Right atrium auricular region (tissue), 2 donors: ENCODE data around the gene BCL7C. TPM values are rescaled to one million over a fixed set of nuclear protein-coding genes. Genes with fewer than 3 reads are reported as not detected.

Experiments
- DNase-seq: peaks from one replicate; pipeline ENCODE4 v3.0.0-alpha.2; 2019; ENCODE audit warnings: low spot score
- H3K27ac ChIP-seq, 2 donors: fragments of 200-600 bp; sonication (generic); 1 replicate in 1 of 2; 2 replicates in 1 of 2; pipeline ENCODE4 v1.5.1; 2016 to 2019
- H3K27me3 ChIP-seq, 2 donors: fragments of 200-600 bp; sonication (generic); one replicate each; pipeline versions ENCODE4 v1.5.1 to v1.6.0; 2017 to 2019
- H3K36me3 ChIP-seq: fragments of 200-600 bp; sonication (generic); one replicate; pipeline ENCODE4 v1.5.1; 2016
- H3K4me1 ChIP-seq, 2 donors: fragments of 200-600 bp; sonication (generic); one replicate each; pipeline versions ENCODE4 v1.5.1 to v1.6.0; 2017 to 2019
- H3K4me3 ChIP-seq, 2 donors: fragments of 200-600 bp; sonication (generic); 1 replicate in 1 of 2; 2 replicates in 1 of 2; pipeline ENCODE4 v1.5.1; 2017 to 2019; ENCODE audit warnings: mild to moderate bottlenecking in 1 of 2, moderate library complexity in 1 of 2
- H3K9me3 ChIP-seq, 2 donors: fragments of 200-600 bp; sonication (generic); one replicate each; pipeline ENCODE4 v1.5.1; 2019
- total RNA-seq, 2 donors: library from RNA; depleted of rRNA; stranded (reverse); fragments of >200 nt; gene quantifications; one replicate each; pipeline ENCODE4 v1.1.0, GENCODE V29; 2016
- TF ChIP-seq, protein P1 (sequence below), 2 donors: fragments of 200-600 bp; sonication (generic); IDR thresholded peaks; one replicate each; pipeline ENCODE4 v1.5.1; 2019; ENCODE audit warnings: antibody characterized with exemption in 2 of 2

The BCL7C gene
- total RNA-seq, 2 donors from 2014 or later, result 21.1 to 35.1 TPM

DNA sequence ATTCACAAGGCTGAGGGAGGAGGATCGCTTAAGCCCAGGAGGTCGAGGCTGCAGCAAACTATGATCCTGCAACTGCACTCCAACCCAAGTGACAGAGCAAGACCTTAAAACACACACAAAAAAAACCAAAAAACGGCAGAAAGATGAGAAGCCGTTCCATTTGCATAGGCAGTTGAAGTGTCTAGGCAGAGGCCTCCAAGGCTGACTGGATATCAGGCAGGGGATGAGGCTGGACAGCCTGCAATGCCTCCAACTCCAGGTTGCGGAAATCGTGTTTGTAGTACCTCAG, 27.5 kb upstream of the BCL7C start:
- Histone ChIP-seq H3K4me1 (peaks cover 0 to 29% of the 10 kb centered on the region in 2 donors), H3K4me3 (peak overlapping the region; percentile 35 to 85), H3K27ac (peak overlapping the region; percentile 94 to 96), H3K9me3 (no peaks in the 10 kb centered on the region), H3K27me3 (no peaks in the 10 kb centered on the region), H3K36me3 (no peaks in the 10 kb centered on the region)
- no peak for DNase-seq
- TF ChIP-seq, protein P1, sequence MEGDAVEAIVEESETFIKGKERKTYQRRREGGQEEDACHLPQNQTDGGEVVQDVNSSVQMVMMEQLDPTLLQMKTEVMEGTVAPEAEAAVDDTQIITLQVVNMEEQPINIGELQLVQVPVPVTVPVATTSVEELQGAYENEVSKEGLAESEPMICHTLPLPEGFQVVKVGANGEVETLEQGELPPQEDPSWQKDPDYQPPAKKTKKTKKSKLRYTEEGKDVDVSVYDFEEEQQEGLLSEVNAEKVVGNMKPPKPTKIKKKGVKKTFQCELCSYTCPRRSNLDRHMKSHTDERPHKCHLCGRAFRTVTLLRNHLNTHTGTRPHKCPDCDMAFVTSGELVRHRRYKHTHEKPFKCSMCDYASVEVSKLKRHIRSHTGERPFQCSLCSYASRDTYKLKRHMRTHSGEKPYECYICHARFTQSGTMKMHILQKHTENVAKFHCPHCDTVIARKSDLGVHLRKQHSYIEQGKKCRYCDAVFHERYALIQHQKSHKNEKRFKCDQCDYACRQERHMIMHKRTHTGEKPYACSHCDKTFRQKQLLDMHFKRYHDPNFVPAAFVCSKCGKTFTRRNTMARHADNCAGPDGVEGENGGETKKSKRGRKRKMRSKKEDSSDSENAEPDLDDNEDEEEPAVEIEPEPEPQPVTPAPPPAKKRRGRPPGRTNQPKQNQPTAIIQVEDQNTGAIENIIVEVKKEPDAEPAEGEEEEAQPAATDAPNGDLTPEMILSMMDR (IDR thresholded peaks at IDR 0.05), result no peak

DNA sequence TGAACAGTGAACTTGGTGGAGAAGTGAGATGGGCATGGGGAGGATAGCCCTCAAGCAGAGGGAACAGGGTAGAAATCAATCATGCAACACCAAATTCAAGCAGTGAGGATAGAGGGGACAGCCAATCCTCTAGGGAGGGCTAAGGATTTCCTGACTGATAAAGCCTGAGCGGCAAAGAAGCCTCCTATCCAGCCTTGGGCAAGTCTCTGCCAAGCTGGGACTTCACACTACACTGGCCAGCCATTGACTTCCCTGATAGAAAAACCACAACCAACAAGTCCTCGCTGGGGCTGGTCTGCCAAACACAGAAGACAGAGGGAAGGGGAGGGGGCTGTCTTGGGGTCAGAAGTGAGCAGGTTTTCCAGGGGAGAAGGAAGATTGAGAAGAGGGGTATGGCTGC, 27.0 kb upstream of the BCL7C start:
- TF ChIP-seq, protein P1 (IDR thresholded peaks at IDR 0.05), result no peak
- H3K27ac ChIP-seq, result no peak overlapping the region

DNA sequence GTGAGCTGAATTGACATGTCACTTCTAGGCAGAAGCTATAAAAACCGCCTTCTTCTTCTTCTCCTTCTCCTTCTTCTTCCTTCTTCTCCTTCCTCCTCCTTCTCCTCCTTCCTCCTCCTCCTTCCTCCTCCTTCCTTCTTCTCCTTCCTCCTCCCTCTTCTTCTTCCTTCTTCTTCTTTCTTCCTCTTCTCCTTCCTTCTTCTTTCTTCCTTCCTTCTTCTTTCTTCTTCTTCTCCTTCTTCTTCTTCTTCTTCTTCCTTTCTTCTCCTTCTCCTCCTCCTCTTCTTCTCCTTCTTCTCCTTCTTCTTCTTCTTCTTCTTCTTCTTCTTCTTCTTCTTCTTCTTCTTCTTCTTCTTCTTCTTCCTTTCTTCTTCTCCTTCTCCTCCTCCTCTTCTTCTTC, 24.7 kb upstream of the BCL7C start:
- no peak for DNase-seq
- Histone ChIP-seq H3K36me3 (no peaks in the 10 kb centered on the region), H3K27ac (no peak overlapping the region), H3K4me1 (peaks cover 0 to 11% of the 10 kb centered on the region in 2 donors), H3K9me3 (no peaks in the 10 kb centered on the region), H3K4me3 (no peak overlapping the region), H3K27me3 (no peaks in the 10 kb centered on the region)
- TF ChIP-seq, protein P1 (IDR thresholded peaks at IDR 0.05), result no peak

More for the DNA sequence above, 27.0 kb upstream of the BCL7C start:
- Histone ChIP-seq H3K4me3 (no peak overlapping the region), H3K36me3 (no peaks in the 10 kb centered on the region), H3K4me1 (peaks cover 0 to 29% of the 10 kb centered on the region in 2 donors), H3K27me3 (no peaks in the 10 kb centered on the region), H3K9me3 (no peaks in the 10 kb centered on the region)
- no peak for DNase-seq

DNA sequence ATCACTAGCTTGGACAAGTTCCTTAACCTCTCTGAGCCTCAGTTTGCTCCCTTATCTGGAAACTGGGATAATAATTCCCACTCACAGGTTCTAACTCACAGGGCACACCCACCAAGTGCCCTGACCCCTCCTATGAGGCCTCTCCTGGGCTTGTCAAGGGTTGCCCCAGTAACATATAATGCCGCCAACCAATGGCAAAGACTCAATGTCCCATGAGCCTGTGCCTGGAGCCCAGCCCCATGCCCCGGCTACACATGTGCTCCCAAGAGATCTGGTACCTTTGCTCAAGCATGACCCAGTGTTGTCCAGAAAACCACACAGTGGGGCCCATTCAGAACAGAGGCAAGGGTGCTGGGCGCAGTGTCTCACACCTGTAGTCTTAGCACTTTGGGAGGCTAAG, 21.0 kb upstream of the BCL7C start:
- DNase-seq, result no peak
- no peaks in the 10 kb centered on the region for H3K36me3 ChIP-seq
- no peak overlapping the region for H3K4me3 ChIP-seq
- TF ChIP-seq, protein P1 (IDR thresholded peaks at IDR 0.05), result no peak
- no peaks in the 10 kb centered on the region for H3K27me3 ChIP-seq
- H3K27ac ChIP-seq, result no peak overlapping the region
- H3K9me3 ChIP-seq, result no peaks in the 10 kb centered on the region
- H3K4me1 ChIP-seq, result no peaks in the 10 kb centered on the region

DNA sequence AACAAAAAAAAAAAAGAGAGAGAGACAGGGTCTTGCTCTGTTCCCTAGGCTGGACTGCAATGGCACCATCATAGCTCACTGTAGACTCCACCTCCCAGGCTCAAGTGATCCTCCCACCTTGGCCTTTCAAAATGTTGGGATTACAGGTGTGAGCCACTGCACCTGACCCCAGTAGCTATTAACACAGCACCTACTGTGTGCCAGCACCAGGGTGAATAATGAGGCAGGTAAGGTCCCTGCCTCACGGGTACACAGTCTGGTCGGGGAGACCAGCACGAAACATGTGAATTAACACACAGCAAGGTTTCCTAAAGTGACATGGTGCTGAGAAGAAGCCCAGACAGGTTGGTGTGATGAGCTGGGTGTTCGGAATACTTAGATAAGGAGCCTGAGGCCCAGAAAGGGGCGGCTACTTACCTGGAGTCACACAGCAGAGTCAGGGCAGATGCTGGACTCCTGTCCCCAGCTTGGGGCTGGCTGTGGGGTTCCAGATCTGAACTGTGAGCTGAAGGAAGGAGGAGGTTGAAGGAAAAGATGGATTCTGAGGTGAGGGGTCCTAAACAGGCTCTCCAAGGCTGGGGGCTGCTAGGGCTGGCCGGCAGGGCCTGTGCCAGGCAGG, 19.0 kb upstream of the BCL7C start:
- DNase-seq, result no peak
- Histone ChIP-seq H3K4me3 (no peak overlapping the region), H3K27ac (no peak overlapping the region), H3K4me1 (no peaks in the 10 kb centered on the region), H3K9me3 (no peaks in the 10 kb centered on the region), H3K36me3 (no peaks in the 10 kb centered on the region), H3K27me3 (no peaks in the 10 kb centered on the region)
- TF ChIP-seq, protein P1 (IDR thresholded peaks at IDR 0.05), result no peak

DNA sequence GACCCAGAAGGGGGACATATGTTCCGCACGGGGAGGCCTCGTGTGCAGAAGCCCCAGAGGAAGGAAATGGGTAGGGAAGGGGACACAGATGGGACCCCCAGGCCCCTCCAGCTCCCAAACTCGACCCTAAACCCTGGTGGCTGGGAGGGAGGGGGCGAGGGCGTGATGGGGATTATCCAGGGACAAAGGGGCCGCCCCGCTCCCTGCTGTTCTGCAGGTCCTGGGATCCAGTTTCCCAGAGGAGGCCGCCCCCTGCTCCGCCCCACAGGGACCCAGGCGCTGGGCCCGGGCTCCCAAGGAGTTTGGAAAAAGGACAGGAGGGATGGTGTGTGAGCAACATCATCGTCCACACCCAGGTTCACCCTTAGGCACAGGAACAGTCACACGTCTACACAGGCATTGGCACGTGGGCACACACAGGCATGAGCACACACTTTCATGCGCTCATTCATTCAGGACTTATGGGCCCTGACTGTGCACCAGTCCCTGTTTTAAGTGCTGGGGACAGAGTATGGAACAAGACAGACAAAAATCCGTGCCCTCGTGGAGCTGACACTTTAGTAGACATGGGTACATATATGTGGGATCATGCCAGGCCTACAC, 16.7 kb upstream of the BCL7C start:
- Histone ChIP-seq H3K4me1 (no peaks in the 10 kb centered on the region), H3K27ac (no peak overlapping the region), H3K36me3 (no peaks in the 10 kb centered on the region), H3K4me3 (no peak overlapping the region), H3K27me3 (no peaks in the 10 kb centered on the region), H3K9me3 (no peaks in the 10 kb centered on the region)
- no peak for DNase-seq
- TF ChIP-seq, protein P1 (IDR thresholded peaks at IDR 0.05), result no peak
